Type B pancreatic cell (in vitro differentiated cells): ENCODE data around the gene PCNX4. TPM values are rescaled to one million over a fixed set of nuclear protein-coding genes. Genes with fewer than 3 reads are reported as not detected.

Experiments used
- DNase-seq: peaks from one replicate; pipeline ENCODE4 v3.0.0; 2021; ENCODE audit warnings: mixed read lengths; ENCODE audit not compliant: unreplicated experiment; ENCODE audit errors: extremely low spot score
- H3K27ac Mint-ChIP-seq: 2 replicates; pipeline ENCODE4 v1.8.0; 2021; ENCODE audit warnings: mild to moderate bottlenecking, mixed read lengths
- H3K27me3 Mint-ChIP-seq: 2 replicates; pipeline ENCODE4 v1.8.0; 2021; ENCODE audit warnings: mixed read lengths
- H3K36me3 Mint-ChIP-seq: 2 replicates; pipeline ENCODE4 v1.8.0; 2021; ENCODE audit warnings: mixed read lengths
- H3K4me1 Mint-ChIP-seq: one replicate; pipeline ENCODE4 v1.8.0; 2021; ENCODE audit warnings: mixed read lengths; ENCODE audit not compliant: unreplicated experiment
- H3K4me3 Mint-ChIP-seq: 2 replicates; pipeline ENCODE4 v1.8.0; 2021; ENCODE audit warnings: mild to moderate bottlenecking, mixed read lengths
- H3K9me3 Mint-ChIP-seq: 2 replicates; pipeline ENCODE4 v1.8.0; 2021; ENCODE audit warnings: mixed read lengths
- CTCF ChIP-seq: fragments of 200-600 bp; sonication (generic); conservative IDR thresholded peaks from 2 replicates; pipeline ENCODE4 v1.5.0; 2021; ENCODE audit warnings: antibody characterized with exemption, mild to moderate bottlenecking
- total RNA-seq: library from RNA; stranded (reverse); gene quantifications from 2 replicates; pipeline ENCODE4 v1.2.1, GENCODE V29; 2021; ENCODE audit warnings: low replicate concordance

Gene PCNX4
- total RNA-seq, 1 donor from 2014 or later = 70.2 TPM

DNA sequence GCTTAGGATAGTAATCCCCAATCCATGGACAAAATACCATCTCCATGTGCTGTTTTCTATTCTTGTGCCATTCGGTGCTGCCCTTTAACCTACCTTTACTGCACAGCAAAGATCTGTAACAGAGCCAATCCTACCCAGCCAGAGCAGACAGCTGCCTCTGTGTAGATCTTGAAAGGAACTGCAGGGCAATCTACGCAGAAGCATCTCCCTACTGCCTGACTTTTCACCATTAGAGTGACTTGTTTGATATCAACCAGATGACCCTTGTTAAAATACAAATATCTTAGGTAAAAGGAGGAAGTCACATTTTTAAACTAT lies 123.4 kb downstream of the PCNX4 start:
- Mint-ChIP-seq H3K9me3 (no peaks in the 10 kb centered on the region), H3K27me3 (no peaks in the 10 kb centered on the region), H3K27ac (no peak overlapping the region), H3K4me3 (no peak overlapping the region), H3K4me1 (no peaks in the 10 kb centered on the region), H3K36me3 (no peaks in the 10 kb centered on the region)
- no peak for DNase-seq
- no peak for TF ChIP-seq CTCF

DNA sequence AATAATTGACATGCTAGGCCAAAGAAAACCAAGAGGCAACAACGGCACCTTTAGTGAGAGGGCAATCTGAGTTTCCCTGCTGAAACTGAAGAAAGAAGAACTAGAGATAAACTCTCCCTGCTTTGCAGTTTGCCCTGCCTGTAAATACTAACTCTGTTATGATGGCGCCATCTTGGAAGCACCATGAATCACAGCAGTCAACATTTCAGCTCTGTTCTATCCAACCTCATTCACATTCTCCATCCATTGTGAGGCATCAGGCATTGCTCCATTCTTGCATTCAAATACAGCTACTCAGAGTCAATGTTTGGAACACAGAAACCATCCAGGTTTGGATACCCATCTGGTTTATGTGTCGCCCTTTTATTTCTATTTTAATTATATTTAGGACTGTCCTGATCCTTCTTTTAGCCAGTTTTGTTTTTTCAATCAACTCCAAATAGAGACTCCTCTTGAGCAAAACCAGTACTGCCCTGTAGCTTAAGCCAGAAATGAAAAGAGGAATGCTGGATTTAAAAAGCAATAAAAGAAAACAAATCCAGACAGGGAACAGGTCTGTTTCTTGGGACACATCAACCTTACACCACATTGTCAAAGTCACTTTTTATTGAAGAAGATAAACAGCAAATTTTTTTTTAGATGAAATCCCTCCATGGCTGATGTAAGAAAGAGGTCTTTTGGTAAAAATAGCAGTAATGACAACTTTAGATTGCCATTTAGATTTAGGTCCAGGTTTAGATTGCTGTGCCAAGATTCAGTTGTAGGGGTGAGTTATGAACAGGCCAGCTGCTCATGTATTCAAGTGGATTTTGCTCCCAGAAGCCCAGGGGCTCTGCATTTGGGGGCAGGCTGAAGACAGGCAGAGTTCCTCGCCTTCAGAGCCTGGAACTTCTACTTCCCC lies 124.0 kb downstream of the PCNX4 start:
- Mint-ChIP-seq H3K27me3 (no peaks in the 10 kb centered on the region), H3K9me3 (no peaks in the 10 kb centered on the region), H3K36me3 (no peaks in the 10 kb centered on the region), H3K4me3 (no peak overlapping the region), H3K27ac (no peak overlapping the region), H3K4me1 (no peaks in the 10 kb centered on the region)
- TF ChIP-seq CTCF = no peak
- no peak for DNase-seq

DNA sequence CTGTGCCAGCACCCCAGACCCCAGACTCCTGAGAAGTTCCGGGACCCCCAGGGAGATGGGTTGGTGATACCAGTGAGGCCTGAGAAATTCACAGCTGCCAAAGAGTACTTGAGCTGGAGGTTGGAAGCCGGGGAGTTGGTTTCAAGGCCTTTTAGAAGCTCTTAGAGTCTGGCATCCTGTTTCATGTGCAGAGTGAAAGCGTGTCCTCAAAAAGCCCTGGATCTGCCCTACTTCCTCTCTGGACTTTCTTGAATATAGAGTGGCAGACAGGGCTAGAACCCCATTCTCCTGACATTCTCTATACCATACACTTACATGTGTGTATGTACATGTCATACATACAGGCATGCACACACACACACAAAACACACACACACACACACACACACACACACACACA lies 126.0 kb downstream of the PCNX4 start:
- Mint-ChIP-seq H3K9me3 (no peaks in the 10 kb centered on the region), H3K27me3 (no peaks in the 10 kb centered on the region), H3K36me3 (no peaks in the 10 kb centered on the region), H3K4me1 (no peaks in the 10 kb centered on the region), H3K27ac (no peak overlapping the region), H3K4me3 (no peak overlapping the region)
- no peak for DNase-seq
- no peak for TF ChIP-seq CTCF

Other genes with a start within 250 kb of the PCNX4 start
- 4.9 and 11.1 TPM in 2 replicates for gene RTN1, start 221.1 kb upstream of the PCNX4 start, total RNA-seq
- 0.50 and 1.7 TPM in 2 replicates for gene LRRC9, start 171.8 kb upstream of the PCNX4 start, total RNA-seq
- gene DHRS7, start 73.5 kb downstream of the PCNX4 start, total RNA-seq = 57.3 and 69.5 TPM in 2 replicates
- 34.5 and 45.0 TPM in 2 replicates for gene PPM1A, start 157.3 kb downstream of the PCNX4 start, total RNA-seq